ENCODE results near the gene SUGCT.

The SUGCT gene

DNA sequence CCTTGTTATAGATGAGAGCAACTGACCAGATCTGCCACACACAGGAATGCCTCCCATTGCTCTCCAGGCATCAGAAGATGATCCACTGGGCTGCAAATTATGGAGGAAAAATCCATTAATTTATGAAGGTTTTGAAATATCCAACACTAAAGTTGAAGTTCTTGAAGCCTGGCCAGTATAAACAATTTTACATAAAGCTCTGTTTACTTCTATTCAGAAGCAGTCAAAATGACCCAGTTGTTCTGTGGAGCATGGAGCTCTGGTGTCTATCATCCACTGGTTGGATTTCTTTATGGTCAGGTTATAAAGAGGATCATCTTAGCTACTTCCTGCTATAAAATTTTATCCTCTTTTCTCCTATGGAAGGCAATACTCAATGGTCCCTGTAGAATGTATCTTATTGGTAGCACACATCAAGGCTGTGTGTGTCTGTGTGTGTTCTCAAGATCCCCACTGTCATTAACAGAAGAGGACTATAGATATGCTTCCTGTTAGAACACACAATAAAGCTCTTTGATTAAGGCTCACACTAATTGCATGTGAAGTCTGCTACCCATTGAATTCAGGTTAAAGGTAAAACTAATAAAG is 747.4 kb downstream of the SUGCT start:
- Histone ChIP-seq H3K36me3 (no peaks in the 10 kb centered on the region), H4K20me1 (no peaks in the 10 kb centered on the region), H3K4me2 (0 out of 2 replicates have a peak overlapping the region, but pooled peaks have one; percentile 4), H3K27me3 (no peaks in the 10 kb centered on the region), H3K27ac (no peak overlapping the region), H3K9me3 (0 out of 2 replicates have a peak, but pooled peaks cover 4% of the 10 kb centered on the region), H3K9ac (no peak overlapping the region), H3K4me1 (peaks cover 23% of the 10 kb centered on the region), H3K4me3 (no peak overlapping the region)
- no peak for TF ChIP-seq Cebpa-rat (IDR thresholded peaks at IDR 0.05)

DNA sequence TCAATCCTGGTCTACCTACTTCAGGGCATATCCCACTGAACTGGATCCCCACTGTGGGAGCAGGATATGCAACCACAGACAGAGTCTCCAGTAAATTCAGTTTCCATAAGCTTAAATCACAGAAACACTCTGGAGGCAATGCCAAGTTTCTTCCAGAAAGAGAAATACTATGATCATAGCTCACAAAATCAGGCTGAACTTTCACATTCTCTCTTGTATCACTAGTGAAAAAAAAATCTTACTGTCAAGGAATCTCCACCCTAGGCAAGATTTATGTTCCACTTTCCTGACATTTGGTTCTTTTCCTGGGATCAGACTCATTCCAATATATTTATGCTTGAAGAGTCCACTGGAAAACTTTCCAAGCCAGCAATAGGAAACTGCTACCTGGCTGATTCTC is 749.0 kb downstream of the SUGCT start:
- H3K9me3 ChIP-seq = 0 out of 2 replicates have a peak, but pooled peaks cover 4% of the 10 kb centered on the region
- no peak overlapping the region for H3K27ac ChIP-seq
- no peak for TF ChIP-seq Cebpa-rat (IDR thresholded peaks at IDR 0.05)
- H3K36me3 ChIP-seq = no peaks in the 10 kb centered on the region
- H3K4me2 ChIP-seq = no peak overlapping the region
- H3K9ac ChIP-seq = no peak overlapping the region
- no peaks in the 10 kb centered on the region for H3K27me3 ChIP-seq
- no peak overlapping the region for H3K4me3 ChIP-seq
- H4K20me1 ChIP-seq = no peaks in the 10 kb centered on the region
- H3K4me1 ChIP-seq = peaks cover 28% of the 10 kb centered on the region

DNA sequence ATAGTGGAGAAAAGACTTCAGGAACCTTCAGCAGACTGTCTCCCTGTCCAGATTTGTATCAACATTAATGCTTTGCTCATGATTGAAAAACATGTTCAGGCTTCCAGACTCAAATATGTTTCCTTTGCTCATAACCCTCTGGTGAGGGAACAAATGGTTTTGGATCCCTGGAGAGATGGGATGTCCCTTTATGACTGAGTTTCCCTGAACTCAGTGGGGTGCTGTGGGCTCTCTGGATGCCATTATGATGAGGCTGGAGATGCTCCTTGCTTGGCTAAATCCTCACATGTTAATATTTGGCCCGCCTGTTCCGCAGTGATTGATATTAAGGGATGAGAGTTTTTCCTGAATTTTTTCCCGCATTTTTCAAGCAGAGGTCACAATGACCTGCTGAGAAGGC is 749.4 kb downstream of the SUGCT start:
- no peak for TF ChIP-seq Cebpa-rat (IDR thresholded peaks at IDR 0.05)
- Histone ChIP-seq H3K27ac (no peak overlapping the region), H3K9me3 (0 out of 2 replicates have a peak, but pooled peaks cover 4% of the 10 kb centered on the region)

DNA sequence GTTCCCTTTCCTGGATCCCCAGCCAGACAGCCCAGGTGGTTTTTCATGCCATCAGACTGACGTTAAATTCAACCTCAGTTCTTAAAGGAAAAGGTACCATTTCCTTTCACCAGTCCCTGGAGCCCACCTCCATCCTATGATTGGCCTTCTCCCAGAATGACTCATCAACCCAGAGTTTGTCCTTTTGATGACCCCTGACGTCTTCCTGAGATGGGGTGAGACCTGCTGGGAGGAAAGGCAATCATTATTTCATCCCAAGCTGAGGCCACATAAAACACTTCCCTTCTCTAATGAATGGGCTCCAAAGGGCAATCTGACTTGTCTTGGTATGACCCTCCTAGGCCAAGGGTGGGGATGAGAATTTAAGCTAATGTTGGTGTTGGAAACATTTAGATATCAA is 750.7 kb downstream of the SUGCT start:
- Histone ChIP-seq H3K27me3 (no peaks in the 10 kb centered on the region), H3K36me3 (no peaks in the 10 kb centered on the region), H3K4me2 (peak overlapping the region; percentile 52), H3K27ac (no peak overlapping the region), H3K4me3 (no peak overlapping the region), H3K4me1 (peaks cover 30% of the 10 kb centered on the region), H3K9me3 (peaks cover 3% of the 10 kb centered on the region; the same call in 1 of the 2 replicates), H3K9ac (no peak overlapping the region), H4K20me1 (no peaks in the 10 kb centered on the region)
- TF ChIP-seq Cebpa-rat (IDR thresholded peaks at IDR 0.05) = no peak

More for the DNA sequence above, 749.4 kb downstream of the SUGCT start:
- Histone ChIP-seq H3K4me1 (peaks cover 30% of the 10 kb centered on the region), H3K27me3 (no peaks in the 10 kb centered on the region), H3K4me2 (peak overlapping the region; percentile 52; the same call in 1 of the 2 replicates), H3K36me3 (no peaks in the 10 kb centered on the region), H4K20me1 (no peaks in the 10 kb centered on the region), H3K9ac (no peak overlapping the region), H3K4me3 (no peak overlapping the region)

DNA sequence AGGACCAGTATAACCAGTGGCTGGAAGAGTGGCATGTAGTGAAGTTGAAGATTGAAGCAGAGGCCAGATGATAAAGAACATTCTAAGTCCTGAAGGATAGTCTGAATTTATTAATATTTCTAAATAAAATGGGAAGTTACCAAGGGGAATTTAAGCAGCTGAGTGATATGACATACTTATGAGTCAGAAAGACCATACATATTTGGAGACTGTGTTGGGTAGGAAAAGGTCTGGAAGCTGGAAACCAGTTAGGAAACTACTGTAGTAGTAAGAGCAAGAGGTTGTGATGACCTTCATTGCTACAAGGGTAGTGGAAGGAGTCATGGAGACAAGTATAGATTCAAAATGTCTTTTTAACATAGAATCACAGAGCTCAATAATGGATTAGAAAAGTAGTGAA is 752.3 kb downstream of the SUGCT start:
- Histone ChIP-seq H3K27ac (no peak overlapping the region), H3K4me3 (no peak overlapping the region), H3K4me2 (no peak overlapping the region), H3K36me3 (no peaks in the 10 kb centered on the region), H3K9ac (no peak overlapping the region), H4K20me1 (no peaks in the 10 kb centered on the region), H3K9me3 (peaks cover 8% of the 10 kb centered on the region; the same call in 1 of the 2 replicates), H3K27me3 (no peaks in the 10 kb centered on the region), H3K4me1 (peaks cover 25% of the 10 kb centered on the region)
- no peak for TF ChIP-seq Cebpa-rat (IDR thresholded peaks at IDR 0.05)

DNA sequence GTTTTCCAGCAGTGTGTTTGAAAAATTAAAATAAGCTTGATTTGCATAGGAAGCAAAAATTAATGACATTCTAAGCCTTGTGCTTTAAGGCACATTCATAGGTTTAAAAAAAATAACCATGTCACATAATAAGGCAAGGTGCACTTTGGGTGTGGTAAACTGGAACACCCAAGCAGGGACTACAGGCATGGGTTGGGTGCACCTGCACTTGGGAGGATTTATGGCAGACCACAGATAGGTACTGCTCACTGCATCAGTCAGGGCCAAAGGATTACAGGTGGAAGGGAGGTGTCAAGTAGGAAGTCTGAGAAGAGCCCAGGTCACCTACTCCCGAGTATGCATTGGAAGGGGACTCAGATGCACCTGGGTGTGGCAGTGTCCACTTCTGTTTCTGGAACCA is 753.7 kb downstream of the SUGCT start:
- no peak for TF ChIP-seq Cebpa-rat (IDR thresholded peaks at IDR 0.05)
- Histone ChIP-seq H4K20me1 (no peaks in the 10 kb centered on the region), H3K36me3 (no peaks in the 10 kb centered on the region), H3K4me1 (peaks cover 22% of the 10 kb centered on the region), H3K27ac (no peak overlapping the region), H3K4me2 (no peak overlapping the region), H3K9ac (no peak overlapping the region), H3K27me3 (no peaks in the 10 kb centered on the region), H3K4me3 (no peak overlapping the region), H3K9me3 (peaks cover 8% of the 10 kb centered on the region; the same call in 1 of the 2 replicates)

DNA sequence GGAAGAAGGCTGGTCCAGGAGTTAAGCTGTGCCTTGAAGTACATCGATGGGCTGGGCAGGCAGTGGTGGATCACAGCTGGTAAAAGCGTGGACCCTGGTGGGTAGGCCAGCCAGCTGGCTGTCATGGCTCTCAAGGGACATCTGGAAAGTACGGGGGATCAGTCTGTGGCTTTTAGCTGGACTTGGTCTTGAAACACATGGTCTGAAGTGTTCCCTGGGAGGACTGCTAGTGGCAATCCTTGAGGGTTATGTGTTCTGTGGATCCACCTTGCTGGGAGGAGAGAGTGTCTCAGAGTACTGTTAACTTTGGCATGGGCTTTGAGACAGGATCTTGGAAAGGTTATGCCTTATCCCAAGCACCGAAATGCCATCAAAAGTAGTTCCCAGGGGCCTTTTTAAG is 754.3 kb downstream of the SUGCT start:
- no peak for TF ChIP-seq Cebpa-rat (IDR thresholded peaks at IDR 0.05)
- H3K9me3 ChIP-seq = peaks cover 8% of the 10 kb centered on the region; the same call in 1 of the 2 replicates

DNA sequence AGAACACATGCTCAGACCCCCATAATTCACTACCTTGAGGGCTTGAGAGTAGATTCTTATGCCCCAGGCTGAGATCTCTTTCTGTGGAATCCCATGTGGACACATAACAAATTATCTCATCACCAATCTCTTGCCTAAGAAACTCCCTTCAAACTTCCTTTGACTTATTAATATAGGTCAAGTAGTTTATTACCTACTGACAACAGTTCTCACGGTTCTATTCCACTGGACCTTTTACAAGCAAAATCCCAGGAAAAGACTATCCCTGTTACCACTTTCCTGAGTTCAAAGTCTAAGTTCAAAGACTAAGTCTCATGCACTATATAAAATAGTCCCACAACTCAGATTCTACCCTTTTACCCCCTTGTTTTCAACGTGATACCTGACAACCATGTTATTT is 754.7 kb downstream of the SUGCT start:
- Histone ChIP-seq H3K9ac (no peak overlapping the region), H3K9me3 (peaks cover 8% of the 10 kb centered on the region; the same call in 1 of the 2 replicates), H3K27ac (no peak overlapping the region), H3K4me2 (no peak overlapping the region), H3K36me3 (no peaks in the 10 kb centered on the region), H4K20me1 (no peaks in the 10 kb centered on the region), H3K4me3 (no peak overlapping the region), H3K27me3 (no peaks in the 10 kb centered on the region), H3K4me1 (peaks cover 19% of the 10 kb centered on the region)
- TF ChIP-seq Cebpa-rat (IDR thresholded peaks at IDR 0.05) = no peak

More for the DNA sequence above, 754.3 kb downstream of the SUGCT start:
- Histone ChIP-seq H3K27me3 (no peaks in the 10 kb centered on the region), H3K4me3 (no peak overlapping the region), H3K36me3 (no peaks in the 10 kb centered on the region), H3K27ac (no peak overlapping the region), H3K4me1 (peaks cover 22% of the 10 kb centered on the region), H3K4me2 (no peak overlapping the region), H3K9ac (no peak overlapping the region), H4K20me1 (no peaks in the 10 kb centered on the region)

DNA sequence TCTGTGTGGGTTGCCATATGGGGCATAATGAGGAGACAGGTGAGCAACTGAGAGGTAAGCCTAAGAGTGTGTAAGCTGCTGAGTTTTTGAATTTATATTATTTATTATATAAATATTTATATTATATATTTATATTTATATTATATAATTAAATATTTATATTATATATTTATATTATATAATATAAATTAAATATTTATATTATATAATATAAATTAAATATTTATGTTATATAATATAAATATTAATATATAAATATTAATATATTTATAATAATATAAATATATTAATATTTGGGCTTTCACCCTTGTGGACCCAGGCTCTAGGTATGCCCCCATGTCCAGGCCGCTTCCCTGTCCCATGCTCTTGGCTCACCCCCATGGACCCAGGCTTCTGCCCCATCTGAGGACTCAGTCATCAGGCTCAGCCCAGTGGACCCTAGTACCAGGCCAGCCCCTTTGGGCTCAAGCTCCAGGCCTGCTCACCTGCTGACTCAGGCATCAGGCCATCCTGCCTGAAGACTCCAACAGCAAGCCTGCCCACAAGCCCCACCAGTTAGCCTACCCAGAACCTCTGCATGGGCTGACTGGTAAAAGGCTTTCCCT is 755.4 kb downstream of the SUGCT start:
- Histone ChIP-seq H3K4me1 (peaks cover 13% of the 10 kb centered on the region), H3K9ac (no peak overlapping the region), H3K27ac (no peak overlapping the region), H3K27me3 (no peaks in the 10 kb centered on the region), H3K4me3 (no peak overlapping the region), H3K4me2 (no peak overlapping the region), H4K20me1 (no peaks in the 10 kb centered on the region), H3K9me3 (peaks cover 8% of the 10 kb centered on the region; the same call in 1 of the 2 replicates), H3K36me3 (no peaks in the 10 kb centered on the region)
- TF ChIP-seq Cebpa-rat (IDR thresholded peaks at IDR 0.05) = no peak

DNA sequence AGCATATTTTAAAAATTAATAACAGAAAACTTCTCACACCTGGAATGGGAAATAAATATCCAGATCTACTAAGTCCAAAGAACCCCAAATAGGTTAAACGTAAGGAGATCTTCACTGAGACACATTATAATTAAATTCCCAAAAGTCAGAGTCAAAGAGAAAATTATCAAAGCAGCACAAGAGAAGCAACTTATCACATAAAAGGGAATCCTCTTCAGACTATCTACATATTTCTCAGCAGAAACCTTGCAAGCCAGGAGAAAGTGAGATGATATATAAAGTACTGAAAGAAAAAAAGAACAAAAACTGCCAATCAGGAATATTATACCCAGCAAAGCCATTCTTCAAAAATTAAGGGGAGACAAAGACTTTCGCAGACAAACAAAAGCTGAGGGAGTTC is 756.4 kb downstream of the SUGCT start:
- no peak overlapping the region for H3K4me2 ChIP-seq
- H3K27me3 ChIP-seq = no peaks in the 10 kb centered on the region
- H3K4me3 ChIP-seq = no peak overlapping the region
- H3K9ac ChIP-seq = no peak overlapping the region
- peaks cover 13% of the 10 kb centered on the region; the same call in 1 of the 2 replicates for H3K9me3 ChIP-seq
- H4K20me1 ChIP-seq = no peaks in the 10 kb centered on the region
- H3K4me1 ChIP-seq = peaks cover 7% of the 10 kb centered on the region; the same call in 1 of the 2 replicates
- H3K27ac ChIP-seq = no peak overlapping the region
- no peaks in the 10 kb centered on the region for H3K36me3 ChIP-seq
- no peak for TF ChIP-seq Cebpa-rat (IDR thresholded peaks at IDR 0.05)
